HEK293 (cell line): ENCODE data around the gene TNIP3.

Experiments used
- CTCF ChIA-PET: fragments of 350-600 bp; formaldehyde crosslinking; extraction: SDS; loops from one replicate; lab custom pipeline; 2021; ENCODE audit warnings: antibody characterized with exemption; lab: Yijun Ruan, JAX
- POLR2A ChIA-PET: fragments of 300-600 bp; formaldehyde crosslinking; extraction: SDS; loops from one replicate; lab custom pipeline; 2020; ENCODE audit warnings: antibody characterized with exemption, inconsistent platforms; lab: Yijun Ruan, JAX
- H3K27ac ChIP-seq: fragments of 200-500 bp; sonication (Bioruptor generic); 2 replicates; pipeline ENCODE4 v1.5.1; 2014; ENCODE audit warnings: low read depth, low read length, control low read depth, inconsistent platforms; ENCODE audit errors: extremely low read depth
- H3K36me3 ChIP-seq, 2 experiments: fragments of 200-500 bp in 1 of 2; sonication (Bioruptor generic) in 1 of 2; 1 replicate in 1 of 2; 2 replicates in 1 of 2; pipeline ENCODE4 v1.5.1; 2014 to 2017; ENCODE audit warnings: inconsistent platforms in 2 of 2, low read length in 2 of 2; ENCODE audit not compliant: control insufficient read depth in 2 of 2, insufficient read depth in 1 of 2
- H3K4me1 ChIP-seq: fragments of 200-500 bp; sonication (Bioruptor generic); 2 replicates; pipeline ENCODE4 v1.5.1; 2014; ENCODE audit warnings: mild to moderate bottlenecking, low read length, inconsistent platforms; ENCODE audit not compliant: control insufficient read depth, insufficient read depth
- H3K4me3 ChIP-seq: 2 replicates; pipeline ENCODE4 v1.5.1; 2011; ENCODE audit warnings: low read depth, mild to moderate bottlenecking, control low read depth, low read length, moderate library complexity
- H3K9me3 ChIP-seq: fragments of 200-500 bp; sonication (Bioruptor generic); 2 replicates; pipeline ENCODE4 v1.5.1; 2014; ENCODE audit warnings: low read depth, low read length, inconsistent platforms; ENCODE audit not compliant: control insufficient read depth, insufficient read depth
- GLIS1 ChIP-seq: fragments of 450-650 bp; formaldehyde crosslinking; IDR thresholded peaks from 2 replicates; pipeline ENCODE4 v1.5.1; 2016; ENCODE audit warnings: missing biosample characterization, missing genetic modification characterization
- INSM2 ChIP-seq: fragments of 450-650 bp; formaldehyde crosslinking; IDR thresholded peaks from 2 replicates; pipeline ENCODE4 v1.5.1; 2016; ENCODE audit warnings: missing biosample characterization, missing genetic modification characterization
- KLF17 ChIP-seq: fragments of 450-650 bp; formaldehyde crosslinking; IDR thresholded peaks from 2 replicates; pipeline ENCODE4 v1.5.1; 2016; ENCODE audit warnings: missing biosample characterization, missing genetic modification characterization
- MZF1 ChIP-seq: fragments of 450-650 bp; formaldehyde crosslinking; IDR thresholded peaks from 2 replicates; pipeline ENCODE4 v1.5.1; 2017; ENCODE audit warnings: missing biosample characterization, missing genetic modification characterization, borderline replicate concordance
- PRDM1 ChIP-seq: fragments of 450-650 bp; formaldehyde crosslinking; IDR thresholded peaks from 2 replicates; pipeline ENCODE4; 2016; ENCODE audit warnings: missing biosample characterization, missing genetic modification characterization
- PRDM4 ChIP-seq: fragments of 450-650 bp; formaldehyde crosslinking; IDR thresholded peaks from 2 replicates; pipeline ENCODE4 v1.5.1; 2017; ENCODE audit warnings: missing biosample characterization, missing genetic modification characterization
- SALL2 ChIP-seq: fragments of 450-650 bp; formaldehyde crosslinking; IDR thresholded peaks from 2 replicates; pipeline ENCODE4 v1.5.0; 2017; ENCODE audit warnings: missing biosample characterization, mild to moderate bottlenecking, missing genetic modification characterization, borderline replicate concordance
- SP7 ChIP-seq: fragments of 450-650 bp; formaldehyde crosslinking; IDR thresholded peaks from 2 replicates; pipeline ENCODE4 v1.5.1; 2016; ENCODE audit warnings: missing biosample characterization, missing genetic modification characterization
- ZBTB26 ChIP-seq: fragments of 450-650 bp; formaldehyde crosslinking; optimal IDR thresholded peaks from 2 replicates; pipeline ENCODE3; 2016; ENCODE audit warnings: missing biosample characterization, mild to moderate bottlenecking, missing genetic modification characterization
- ZBTB7A ChIP-seq: fragments of 450-650 bp; formaldehyde crosslinking; IDR thresholded peaks from 2 replicates; pipeline ENCODE4 v1.5.1; 2016; ENCODE audit warnings: low read depth, missing biosample characterization, missing genetic modification characterization
- ZNF112 ChIP-seq: fragments of 450-650 bp; formaldehyde crosslinking; IDR thresholded peaks from 2 replicates; pipeline ENCODE4 v1.5.0; 2017; ENCODE audit warnings: missing biosample characterization, missing genetic modification characterization
- ZNF148 ChIP-seq: fragments of 450-650 bp; formaldehyde crosslinking; IDR thresholded peaks from 2 replicates; pipeline ENCODE4 v1.5.0; 2017; ENCODE audit warnings: missing biosample characterization, missing genetic modification characterization, borderline replicate concordance
- ZNF48 ChIP-seq: fragments of 450-650 bp; formaldehyde crosslinking; IDR thresholded peaks from 2 replicates; pipeline ENCODE4 v1.5.1; 2016; ENCODE audit warnings: missing biosample characterization, missing genetic modification characterization
- ZNF513 ChIP-seq: fragments of 450-650 bp; IDR thresholded peaks from 2 replicates; pipeline ENCODE4 v1.5.1; 2018; ENCODE audit warnings: missing biosample characterization, missing genetic modification characterization
- ZNF624 ChIP-seq: fragments of 450-650 bp; formaldehyde crosslinking; IDR thresholded peaks from 2 replicates; pipeline ENCODE4 v1.5.1; 2017; ENCODE audit warnings: missing biosample characterization, missing genetic modification characterization
- ZNF654 ChIP-seq: fragments of 450-650 bp; formaldehyde crosslinking; IDR thresholded peaks from 2 replicates; pipeline ENCODE4 v1.5.1; 2016; ENCODE audit warnings: low read depth, missing biosample characterization, missing genetic modification characterization
- ZNF747 ChIP-seq: fragments of 450-650 bp; formaldehyde crosslinking; IDR thresholded peaks from 2 replicates; pipeline ENCODE4 v1.5.1; 2016; ENCODE audit warnings: missing biosample characterization, missing genetic modification characterization
- ZNF768 ChIP-seq: fragments of 450-650 bp; formaldehyde crosslinking; IDR thresholded peaks from 2 replicates; pipeline ENCODE4 v1.5.1; 2018; ENCODE audit warnings: missing biosample characterization, mild to moderate bottlenecking, missing genetic modification characterization
- ZNF792 ChIP-seq: fragments of 450-650 bp; formaldehyde crosslinking; IDR thresholded peaks from 2 replicates; pipeline ENCODE4 v1.5.1; 2016; ENCODE audit warnings: missing biosample characterization, missing genetic modification characterization
- TF ChIP-seq, protein P1 (sequence below): fragments of 450-650 bp; formaldehyde crosslinking; IDR thresholded peaks from 2 replicates; pipeline ENCODE4 v1.5.1; 2017; ENCODE audit warnings: missing biosample characterization, missing genetic modification characterization

TNIP3 gene

DNA sequence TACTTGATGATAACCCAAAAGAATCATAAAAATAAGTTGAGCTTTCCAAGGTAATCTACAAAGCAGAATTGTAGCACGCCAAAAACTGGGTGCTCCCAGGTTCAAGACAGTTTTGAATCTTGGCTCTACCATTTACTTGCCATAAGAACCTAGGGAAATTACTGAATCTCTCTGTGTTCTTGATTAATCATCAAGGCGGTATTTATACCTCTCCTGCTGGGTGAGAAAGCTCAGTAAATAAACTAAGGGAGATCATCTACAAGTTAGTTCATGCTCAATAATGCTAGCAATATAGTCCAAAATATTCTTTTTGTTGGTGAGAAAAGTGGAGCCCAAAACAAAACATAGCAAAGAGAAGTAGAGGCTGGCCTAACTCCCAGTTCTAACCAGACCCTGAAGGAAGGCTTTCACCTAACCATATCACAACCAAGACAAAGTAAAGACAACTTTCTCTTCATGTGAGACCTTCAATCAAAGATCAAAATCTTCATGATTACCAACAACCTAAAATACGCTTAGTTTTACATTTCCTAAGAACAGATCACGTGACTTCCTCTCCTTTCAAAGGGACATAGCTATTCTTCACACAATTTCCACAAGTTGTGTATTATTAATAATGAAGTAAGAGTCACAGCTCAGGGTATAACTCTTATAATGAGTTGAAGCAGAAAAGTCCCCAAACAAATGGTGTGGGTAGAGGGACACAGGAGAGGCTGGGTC is 34.4 kb downstream of the TNIP3 start:
- H3K27ac ChIP-seq: no peak overlapping the region
- TF ChIP-seq PRDM4 (tag by site-specific recombination): no peak
- TF ChIP-seq SALL2 (tag by site-specific recombination): no peak
- TF ChIP-seq ZBTB7A (tag by site-specific recombination): no peak
- TF ChIP-seq GLIS1 (tag by site-specific recombination): no peak
- no peak for TF ChIP-seq ZNF148 (tag by site-specific recombination)
- TF ChIP-seq INSM2 (tag by site-specific recombination): no peak
- TF ChIP-seq ZNF513 (tag by site-specific recombination): no peak
- TF ChIP-seq ZBTB26: no peak
- no peak for TF ChIP-seq ZNF792 (tag by site-specific recombination)
- no peak for TF ChIP-seq PRDM1 (tag by site-specific recombination)
- no peak for TF ChIP-seq ZNF624
- TF ChIP-seq, all 188 proteins: peak for 0
- ChIA-PET POLR2A (no interaction called here), CTCF (no interaction called here)
- Histone ChIP-seq H3K36me3 (no peaks in the 10 kb centered on the region), H3K9me3 (no peaks in the 10 kb centered on the region), H3K4me3 (no peak overlapping the region), H3K4me1 (no peaks in the 10 kb centered on the region)

GRCh38 chr4:121127100-121127499 is 37.0 kb downstream of the TNIP3 start:
- H3K9me3 ChIP-seq: no peaks in the 10 kb centered on the region
- ChIA-PET POLR2A (no interaction called here), CTCF (no interaction called here)
- TF ChIP-seq ZNF768 (tag by site-specific recombination): no peak
- TF ChIP-seq ZNF654: no peak
- no peak for TF ChIP-seq ZNF112 (tag by site-specific recombination)
- TF ChIP-seq KLF17: no peak
- TF ChIP-seq ZNF48 (tag by site-specific recombination): no peak
- no peak for TF ChIP-seq MZF1 (tag by site-specific recombination)
- TF ChIP-seq ZNF747 (tag by site-specific recombination): no peak
- TF ChIP-seq, protein P1, sequence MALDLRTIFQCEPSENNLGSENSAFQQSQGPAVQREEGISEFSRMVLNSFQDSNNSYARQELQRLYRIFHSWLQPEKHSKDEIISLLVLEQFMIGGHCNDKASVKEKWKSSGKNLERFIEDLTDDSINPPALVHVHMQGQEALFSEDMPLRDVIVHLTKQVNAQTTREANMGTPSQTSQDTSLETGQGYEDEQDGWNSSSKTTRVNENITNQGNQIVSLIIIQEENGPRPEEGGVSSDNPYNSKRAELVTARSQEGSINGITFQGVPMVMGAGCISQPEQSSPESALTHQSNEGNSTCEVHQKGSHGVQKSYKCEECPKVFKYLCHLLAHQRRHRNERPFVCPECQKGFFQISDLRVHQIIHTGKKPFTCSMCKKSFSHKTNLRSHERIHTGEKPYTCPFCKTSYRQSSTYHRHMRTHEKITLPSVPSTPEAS: no peak
- TF ChIP-seq SP7 (tag by site-specific recombination): no peak
- no peaks in the 10 kb centered on the region for H3K36me3 ChIP-seq
- no peak overlapping the region for H3K27ac ChIP-seq
- no peaks in the 10 kb centered on the region for H3K4me1 ChIP-seq
- no peak overlapping the region for H3K4me3 ChIP-seq
